K562 (cell line): ENCODE measurements around the gene TXNL1. TPM values are rescaled to one million over a fixed set of nuclear protein-coding genes. Genes with fewer than 3 reads are reported as not detected.

ENCODE experiments used
- ARID1B ChIP-seq: fragments of 450-650 bp; IDR thresholded peaks from 2 replicates; pipeline ENCODE4 v1.6.1; 2016; ENCODE audit warnings: antibody characterized with exemption, mild to moderate bottlenecking, inconsistent platforms
- ATF7 ChIP-seq: fragments of 450-650 bp; IDR thresholded peaks from 2 replicates; pipeline ENCODE4 v1.7.1; 2014; ENCODE audit warnings: mild to moderate bottlenecking, moderate library complexity
- CHCHD3 ChIP-seq: fragments of 250-450 bp; sonication (Bioruptor Pico); IDR thresholded peaks from 2 replicates; pipeline ENCODE4 v2.1.2; 2022; ENCODE audit warnings: mild to moderate bottlenecking
- EP300 ChIP-seq: IDR thresholded peaks from 2 replicates; pipeline ENCODE4 v1.6.1; 2012; ENCODE audit warnings: low read length, improper control_type of control experiment
- FIP1L1 ChIP-seq: fragments of 200-400 bp; formaldehyde crosslinking; IDR thresholded peaks from 2 replicates; pipeline ENCODE4 v1.6.1; 2018; ENCODE audit warnings: mild to moderate bottlenecking, low read depth, low read length; ENCODE audit not compliant: poor library complexity, severe bottlenecking
- FOXO4 ChIP-seq: fragments of 450-650 bp; formaldehyde crosslinking; IDR thresholded peaks from 2 replicates; pipeline ENCODE4 v1.4.0; 2020; ENCODE audit warnings: mild to moderate bottlenecking, moderate library complexity
- IFI16 ChIP-seq: fragments of 250-450 bp; sonication (Bioruptor Pico); IDR thresholded peaks from 2 replicates; pipeline ENCODE4 v2.1.2; 2022; ENCODE audit warnings: mild to moderate bottlenecking, inconsistent platforms
- MTF1 ChIP-seq: fragments of 250-450 bp; sonication (Bioruptor Pico); IDR thresholded peaks from 2 replicates; pipeline ENCODE4 v1.9.0; 2021; ENCODE audit warnings: moderate library complexity, mild to moderate bottlenecking, inconsistent platforms, borderline replicate concordance
- NONO ChIP-seq, 2 experiments: fragments of 200-400 bp in 1 of 2; fragments of 450-650 bp in 1 of 2; formaldehyde crosslinking in 1 of 2; IDR thresholded peaks; 2 replicates each; pipeline ENCODE4 v1.6.1; 2017; ENCODE audit warnings: low read depth in 2 of 2, mild to moderate bottlenecking in 2 of 2, moderate library complexity in 2 of 2, low read length in 1 of 2
- PTBP1 ChIP-seq: fragments of 200-400 bp; formaldehyde crosslinking; IDR thresholded peaks from 2 replicates; pipeline ENCODE4 v1.6.1; 2017; ENCODE audit warnings: low read depth, low read length
- RBM25 ChIP-seq: fragments of 200-400 bp; formaldehyde crosslinking; IDR thresholded peaks from 2 replicates; pipeline ENCODE4 v1.6.1; 2018; ENCODE audit warnings: low read length, low read depth, moderate library complexity; ENCODE audit not compliant: severe bottlenecking
- RNF2 ChIP-seq: sonication (generic); IDR thresholded peaks from 2 replicates; pipeline ENCODE4 v1.6.1; 2016
- SMARCB1 ChIP-seq: IDR thresholded peaks from 2 replicates; pipeline ENCODE4 v1.6.1; 2011; ENCODE audit warnings: improper control_type of control experiment, low read depth; ENCODE audit not compliant: insufficient read length
- SRSF9 ChIP-seq: fragments of 200-400 bp; formaldehyde crosslinking; IDR thresholded peaks from 2 replicates; pipeline ENCODE4 v1.6.1; 2017; ENCODE audit warnings: low read depth, low read length, borderline replicate concordance
- TAF15 ChIP-seq: fragments of 200-400 bp; formaldehyde crosslinking; IDR thresholded peaks from 2 replicates; pipeline ENCODE4 v1.6.1; 2017; ENCODE audit warnings: mild to moderate bottlenecking, low read depth, low read length, moderate library complexity
- TCFL5 ChIP-seq: fragments of 250-450 bp; sonication (Bioruptor Pico); conservative IDR thresholded peaks from 2 replicates; pipeline ENCODE4 v1.6.1; 2021; ENCODE audit warnings: mild to moderate bottlenecking, moderate library complexity, matching md5 sums
- ZBTB9 ChIP-seq: fragments of 450-650 bp; formaldehyde crosslinking; IDR thresholded peaks from 2 replicates; pipeline ENCODE4 v1.4.0; 2020; ENCODE audit warnings: mild to moderate bottlenecking, moderate library complexity
- ZFP30 ChIP-seq: fragments of 250-450 bp; sonication (Bioruptor Pico); IDR thresholded peaks from 2 replicates; pipeline ENCODE4 v1.8.0; 2022; ENCODE audit warnings: moderate library complexity, mild to moderate bottlenecking, inconsistent platforms, borderline replicate concordance
- ZNF197 ChIP-seq: fragments of 200-800 bp; sonication (Bioruptor generic); IDR thresholded peaks from 2 replicates; pipeline ENCODE4 v1.6.1; 2016; ENCODE audit warnings: low read depth, missing genetic modification characterization, missing compliant biosample characterization
- ZNF395 ChIP-seq: fragments of 200-800 bp; sonication (Bioruptor generic); IDR thresholded peaks from 2 replicates; pipeline ENCODE4 v1.6.1; 2017; ENCODE audit warnings: missing genetic modification characterization, missing compliant biosample characterization
- polyA plus RNA-seq, 8 experiments: library from polyadenylated mRNA; depleted of rRNA in 4 of 8; stranded (reverse) in 5 of 8; unstranded in 3 of 8; fragments of >200 nt; fragmentation: Nextera tagmentation in 2 of 8; fragmentation: Illumina TruSeq in 1 of 8; extraction: Ambion mirVana in 2 of 8; extraction: Trizol in 1 of 8; gene quantifications; 2 replicates each; pipeline versions ENCODE4 v1.2.1 to v1.2.3, GENCODE V29; 2011 to 2014; ENCODE audit warnings: inconsistent platforms in 1 of 8, missing spikeins in 1 of 8
- total RNA-seq, 7 experiments: library from RNA; depleted of rRNA in 6 of 7; stranded (reverse); fragments of >200 nt in 6 of 7; fragmentation: Illumina TruSeq in 2 of 7; extraction: Trizol in 2 of 7; gene quantifications; 2 replicates each; pipeline versions ENCODE4 v1.2.1 to v1.2.3, GENCODE V29; 2011 to 2021; ENCODE audit warnings: low replicate concordance in 1 of 7
- TF ChIP-seq, protein P1 (sequence below): fragments of 200-800 bp; sonication (Bioruptor generic); IDR thresholded peaks from 2 replicates; pipeline ENCODE4 v1.6.1; 2017; ENCODE audit warnings: missing genetic modification characterization, missing compliant biosample characterization
- TF ChIP-seq, protein P2 (sequence below): sonication (generic); formaldehyde crosslinking; IDR thresholded peaks from 2 replicates; pipeline ENCODE4 v1.8.1; 2023; ENCODE audit warnings: mild to moderate bottlenecking, missing genetic modification reagents

The TXNL1 gene
- total and polyA plus RNA-seq, 9 of the 15 experiments (the other 6 are each of a cell fraction or from before 2014, with no cell fraction given): 45.4 to 103 (median 65.7) TPM

DNA sequence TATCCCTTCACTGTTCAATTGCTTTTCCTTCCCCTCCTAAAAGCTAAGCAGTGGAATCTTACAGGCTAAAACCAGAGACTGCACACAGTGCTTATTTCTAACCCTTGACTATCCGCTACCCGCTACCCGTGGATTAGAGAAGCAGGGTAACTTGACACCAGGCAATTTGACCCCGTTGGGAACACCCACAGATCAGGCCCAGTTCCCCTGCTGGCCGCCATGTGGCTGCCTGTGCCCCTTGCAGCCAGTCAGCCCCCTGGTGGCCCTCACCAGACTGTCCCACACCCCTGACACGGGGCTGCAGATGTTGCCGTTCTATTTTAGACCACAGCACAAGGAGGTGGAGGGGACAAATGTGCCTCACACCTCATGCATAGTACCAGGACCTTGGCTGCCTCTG, 74.8 kb downstream of the TXNL1 start (continued):
- TF ChIP-seq ZNF395 (CRISPR knock-in tag) (no peak), CHCHD3 (CRISPR knock-in tag) (no peak), ATF7 (no peak), TAF15 (no peak), SMARCB1 (no peak), NONO (IDR thresholded peaks at IDR 0.05; ENCODE audit: low read depth in 2 of 2, low read length in 1 of 2) (no peak), RBM25 (no peak), RNF2 (no peak), ARID1B (no peak), ZNF197 (CRISPR knock-in tag) (no peak), PTBP1 (no peak), ZFP30 (CRISPR knock-in tag) (no peak), ZBTB9 (CRISPR knock-in tag) (no peak), FIP1L1 (no peak), EP300 (no peak), FOXO4 (CRISPR knock-in tag) (no peak), TCFL5 (CRISPR knock-in tag) (no peak), IFI16 (CRISPR knock-in tag) (no peak), SRSF9 (no peak), MTF1 (CRISPR knock-in tag) (no peak)
- TF ChIP-seq, protein P1, sequence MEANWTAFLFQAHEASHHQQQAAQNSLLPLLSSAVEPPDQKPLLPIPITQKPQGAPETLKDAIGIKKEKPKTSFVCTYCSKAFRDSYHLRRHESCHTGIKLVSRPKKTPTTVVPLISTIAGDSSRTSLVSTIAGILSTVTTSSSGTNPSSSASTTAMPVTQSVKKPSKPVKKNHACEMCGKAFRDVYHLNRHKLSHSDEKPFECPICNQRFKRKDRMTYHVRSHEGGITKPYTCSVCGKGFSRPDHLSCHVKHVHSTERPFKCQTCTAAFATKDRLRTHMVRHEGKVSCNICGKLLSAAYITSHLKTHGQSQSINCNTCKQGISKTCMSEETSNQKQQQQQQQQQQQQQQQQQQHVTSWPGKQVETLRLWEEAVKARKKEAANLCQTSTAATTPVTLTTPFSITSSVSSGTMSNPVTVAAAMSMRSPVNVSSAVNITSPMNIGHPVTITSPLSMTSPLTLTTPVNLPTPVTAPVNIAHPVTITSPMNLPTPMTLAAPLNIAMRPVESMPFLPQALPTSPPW (CRISPR knock-in tag): no peak
- TF ChIP-seq, protein P2, sequence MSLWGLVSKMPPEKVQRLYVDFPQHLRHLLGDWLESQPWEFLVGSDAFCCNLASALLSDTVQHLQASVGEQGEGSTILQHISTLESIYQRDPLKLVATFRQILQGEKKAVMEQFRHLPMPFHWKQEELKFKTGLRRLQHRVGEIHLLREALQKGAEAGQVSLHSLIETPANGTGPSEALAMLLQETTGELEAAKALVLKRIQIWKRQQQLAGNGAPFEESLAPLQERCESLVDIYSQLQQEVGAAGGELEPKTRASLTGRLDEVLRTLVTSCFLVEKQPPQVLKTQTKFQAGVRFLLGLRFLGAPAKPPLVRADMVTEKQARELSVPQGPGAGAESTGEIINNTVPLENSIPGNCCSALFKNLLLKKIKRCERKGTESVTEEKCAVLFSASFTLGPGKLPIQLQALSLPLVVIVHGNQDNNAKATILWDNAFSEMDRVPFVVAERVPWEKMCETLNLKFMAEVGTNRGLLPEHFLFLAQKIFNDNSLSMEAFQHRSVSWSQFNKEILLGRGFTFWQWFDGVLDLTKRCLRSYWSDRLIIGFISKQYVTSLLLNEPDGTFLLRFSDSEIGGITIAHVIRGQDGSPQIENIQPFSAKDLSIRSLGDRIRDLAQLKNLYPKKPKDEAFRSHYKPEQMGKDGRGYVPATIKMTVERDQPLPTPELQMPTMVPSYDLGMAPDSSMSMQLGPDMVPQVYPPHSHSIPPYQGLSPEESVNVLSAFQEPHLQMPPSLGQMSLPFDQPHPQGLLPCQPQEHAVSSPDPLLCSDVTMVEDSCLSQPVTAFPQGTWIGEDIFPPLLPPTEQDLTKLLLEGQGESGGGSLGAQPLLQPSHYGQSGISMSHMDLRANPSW (CRISPR knock-in tag): no peak
